Esophagus squamous epithelium (tissue), 5 donors: ENCODE measurements around the gene GRIP2. TPM values are rescaled to one million over a fixed set of nuclear protein-coding genes. Genes with fewer than 3 reads are reported as not detected.

Experiments used
- DNase-seq: peaks from one replicate; lab custom pipeline; 2025; lab: John Stamatoyannopoulos, UW
- H3K27ac ChIP-seq, 4 donors: fragments of 200-600 bp; sonication (generic); one replicate each; pipeline ENCODE4 v1.5.1; 2016 to 2019; ENCODE audit warnings: mild to moderate bottlenecking in 1 of 4
- H3K27me3 ChIP-seq, 4 donors: fragments of 200-600 bp; sonication (generic); 1 replicate in 3 of 4; 2 replicates in 1 of 4; pipeline versions ENCODE4 v1.5.1 to v1.6.0; 2017 to 2021; ENCODE audit warnings: antibody characterized with exemption in 1 of 4
- H3K36me3 ChIP-seq, 3 donors: fragments of 200-600 bp; sonication (generic); one replicate each; pipeline ENCODE4 v1.5.1; 2016 to 2019
- H3K4me1 ChIP-seq, 3 donors: fragments of 200-600 bp; sonication (generic); one replicate each; pipeline ENCODE4 v1.5.1; 2017 to 2019
- H3K4me3 ChIP-seq, 4 donors: fragments of 200-600 bp; sonication (generic); 1 replicate in 3 of 4; 2 replicates in 1 of 4; pipeline ENCODE4 v1.5.1; 2016 to 2019; ENCODE audit warnings: mild to moderate bottlenecking in 2 of 4, moderate library complexity in 1 of 4
- H3K9me3 ChIP-seq, 3 donors: fragments of 200-600 bp; sonication (generic); one replicate each; pipeline ENCODE4 v1.5.1; 2016 to 2019
- CTCF ChIP-seq, 6 experiments: fragments of 450-650 bp in 4 of 6; fragments of 200-600 bp in 2 of 6; sonication (generic) in 2 of 6; IDR thresholded peaks; one replicate each; pipeline ENCODE4 v1.5.1; 2016 to 2019; ENCODE audit warnings: antibody characterized with exemption in 6 of 6, mild to moderate bottlenecking in 4 of 6, moderate library complexity in 4 of 6
- POLR2A ChIP-seq, 4 donors: fragments of 450-650 bp; IDR thresholded peaks; one replicate each; pipeline ENCODE4 v1.6.1; 2017; ENCODE audit warnings: antibody characterized with exemption in 4 of 4, mild to moderate bottlenecking in 4 of 4, moderate library complexity in 3 of 4
- WGBS, 2 donors: methylation state at CpG; one replicate each; pipeline ENCODE4 v1.1.5; 2018; 5-methylcytosine and 5-hydroxymethylcytosine counted together
- intact Hi-C: fragments of 100-400 bp; cut with DNase I; formaldehyde crosslinking; loops from one replicate; pipeline ENCODE4 v1.15.0; 2022
- total RNA-seq, 4 donors: library from RNA; depleted of rRNA; stranded (reverse); fragments of >200 nt; gene quantifications; one replicate each; pipeline ENCODE4 v1.1.0, GENCODE V29; 2016
- donor health status: DM: yes; HTN: yes; CAD: no.

Gene GRIP2
- total RNA-seq, 4 donors from 2014 or later = 0.23 to 2.9 (median 0.53) TPM

DNA sequence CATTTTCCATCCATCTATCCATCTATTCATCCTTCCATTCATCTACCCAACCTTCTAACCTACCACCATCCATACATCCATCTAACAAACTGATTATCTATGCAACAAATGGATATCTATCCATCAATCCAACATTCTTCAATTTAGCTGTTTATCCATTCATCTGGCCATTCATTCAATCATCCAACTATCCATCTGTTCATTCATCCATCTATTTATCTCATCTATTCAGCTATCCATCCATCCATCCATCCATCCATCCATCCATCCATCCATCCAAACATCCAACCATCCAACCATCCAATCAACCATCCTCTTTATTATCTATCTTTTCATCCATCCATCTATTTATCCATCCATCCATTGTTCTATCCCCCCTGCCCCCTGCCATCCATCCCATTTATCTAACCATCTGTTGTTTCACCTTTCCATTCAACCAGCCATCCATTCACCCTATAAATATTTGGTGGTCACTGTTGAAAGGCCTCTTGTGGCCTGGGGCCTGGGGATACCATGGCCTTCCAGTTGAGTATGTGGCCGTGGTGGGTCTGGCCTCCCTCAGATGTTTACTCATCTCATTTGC is 93.1 kb downstream of the GRIP2 start:
- 88 to 100% methylated on average over 1 of the region's 1 CpG for WGBS, 2 donors
- Histone ChIP-seq H3K27me3 (no peaks in the 10 kb centered on the region), H3K27ac (no peak overlapping the region), H3K9me3 (no peaks in the 10 kb centered on the region), H3K36me3 (peaks cover 5 to 90% (median 17%) of the 10 kb centered on the region in 3 donors), H3K4me3 (no peak overlapping the region), H3K4me1 (peaks cover 5 to 23% (median 10%) of the 10 kb centered on the region in 3 donors)
- TF ChIP-seq CTCF (IDR thresholded peaks at IDR 0.05) (no peak), POLR2A (IDR thresholded peaks at IDR 0.05) (no peak)
- no peak for DNase-seq
- intact Hi-C loops = no loop called here

DNA sequence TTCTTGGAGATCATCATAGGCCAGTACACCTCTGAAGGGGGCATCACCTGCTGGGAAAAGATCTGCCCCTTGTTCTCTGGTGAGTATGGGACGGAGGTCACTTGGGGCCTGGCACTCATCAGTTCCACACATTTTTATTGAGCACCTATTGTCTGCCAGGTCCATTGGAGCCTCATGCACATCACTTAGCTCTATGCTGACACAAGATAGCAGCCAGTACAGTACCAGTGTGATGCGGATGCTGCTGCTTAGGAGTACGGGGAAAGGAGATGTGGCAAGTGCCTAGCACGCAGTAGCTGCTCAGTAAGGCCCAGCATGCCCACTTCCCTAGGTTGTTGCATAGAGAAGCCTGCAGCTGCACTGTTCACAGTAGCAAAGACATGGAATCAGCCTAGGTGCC is 94.4 kb downstream of the GRIP2 start:
- Histone ChIP-seq H3K4me1 (peaks cover 7 to 24% (median 12%) of the 10 kb centered on the region in 3 donors), H3K4me3 (no peak overlapping the region), H3K27ac (no peak overlapping the region), H3K36me3 (peaks cover 5 to 77% (median 12%) of the 10 kb centered on the region in 3 donors), H3K27me3 (no peaks in the 10 kb centered on the region), H3K9me3 (no peaks in the 10 kb centered on the region)
- TF ChIP-seq CTCF (IDR thresholded peaks at IDR 0.05) = no peak
- TF ChIP-seq POLR2A (IDR thresholded peaks at IDR 0.05) = no peak
- no peak for DNase-seq
- 100% methylated on average over 3 to 4 of the region's 4 CpGs for WGBS, 2 donors
- intact Hi-C loops = no loop called here

GRCh38 chr3:14444380-14444779 is 95.8 kb downstream of the GRIP2 start:
- H3K27ac ChIP-seq = no peak overlapping the region
- no peaks in the 10 kb centered on the region for H3K27me3 ChIP-seq
- intact Hi-C loops = no loop called here
- H3K4me1 ChIP-seq = peaks cover 11 to 35% (median 23%) of the 10 kb centered on the region in 3 donors
- no peaks in the 10 kb centered on the region for H3K9me3 ChIP-seq
- peaks cover 4 to 63% (median 7%) of the 10 kb centered on the region in 3 donors for H3K36me3 ChIP-seq
- WGBS, 2 donors = 94 to 99% methylated on average over 5 to 6 of the region's 6 CpGs
- H3K4me3 ChIP-seq = no peak overlapping the region
- TF ChIP-seq CTCF (IDR thresholded peaks at IDR 0.05) (no peak), POLR2A (IDR thresholded peaks at IDR 0.05) (no peak)
- DNase-seq = no peak

- Histone ChIP-seq H3K9me3 (no peaks in the 10 kb centered on the region), H3K27me3 (no peaks in the 10 kb centered on the region), H3K36me3 (peaks cover 0 to 38% (median 0%) of the 10 kb centered on the region in 3 donors), H3K4me1 (peaks cover 13 to 50% (median 36%) of the 10 kb centered on the region in 3 donors), H3K4me3 (no peak overlapping the region), H3K27ac (peak overlapping the region in 1 of 4 donors; percentile 7)
- 82 to 84% methylated on average over 6 of the region's 6 CpGs for WGBS, 2 donors
- intact Hi-C loops = no loop called here
- TF ChIP-seq POLR2A (IDR thresholded peaks at IDR 0.05) = no peak
- TF ChIP-seq CTCF (IDR thresholded peaks at IDR 0.05) = no peak
- DNase-seq = no peak
Observed at GRCh38 chr3:14441920-14442300, 98.2 kb downstream of the GRIP2 start.

DNA sequence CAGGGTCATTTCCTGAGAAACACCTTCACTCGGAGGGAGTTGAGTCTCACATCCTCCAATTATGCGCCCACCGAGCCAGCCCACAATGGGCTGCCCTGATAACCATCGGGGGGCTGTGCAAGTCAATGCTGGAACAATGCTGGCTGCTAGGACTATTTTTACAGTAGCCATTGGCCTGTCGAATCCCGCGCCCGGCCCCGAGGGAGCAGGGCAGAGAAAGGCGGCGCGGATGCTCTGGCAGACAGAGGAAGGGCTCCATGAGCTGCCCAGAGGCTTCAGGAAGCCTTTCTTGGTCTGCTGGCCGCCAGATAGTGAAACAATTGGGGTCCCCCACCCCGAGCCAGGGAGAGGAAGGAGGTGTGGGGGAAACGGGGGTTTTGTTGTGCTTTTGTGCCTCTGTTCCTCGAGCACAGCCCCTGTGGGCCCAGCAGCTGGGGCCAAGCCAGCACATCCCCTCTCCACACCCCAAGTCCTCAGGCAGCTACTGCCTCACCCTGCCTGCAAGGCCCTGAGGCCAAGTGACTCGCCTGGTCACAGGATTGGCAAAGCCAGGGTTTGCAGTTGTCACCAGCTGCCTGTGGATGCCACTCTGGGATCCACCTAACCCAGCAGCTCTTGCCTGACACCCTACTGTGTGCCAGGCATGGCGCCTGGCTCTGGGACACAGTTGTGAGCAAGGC is 98.8 kb downstream of the GRIP2 start:
- TF ChIP-seq POLR2A (IDR thresholded peaks at IDR 0.05) (no peak), CTCF (IDR thresholded peaks at IDR 0.05) (no peak)
- intact Hi-C loops = no loop called here
- Histone ChIP-seq H3K27me3 (no peaks in the 10 kb centered on the region), H3K4me3 (no peak overlapping the region), H3K36me3 (peaks cover 0 to 33% (median 0%) of the 10 kb centered on the region in 3 donors), H3K27ac (peak overlapping the region in 2 of 4 donors; percentile 7 to 9), H3K9me3 (no peaks in the 10 kb centered on the region), H3K4me1 (peaks cover 13 to 55% (median 39%) of the 10 kb centered on the region in 3 donors)
- DNase-seq = no peak
- 31 to 100% methylated on average over 2 to 3 of the region's 18 CpGs for WGBS, 2 donors
